HTERT RPE-1 (cell line): ENCODE data around the gene SLFN5.
"Not testable (repeated sequence)": the region's sequence is repeated elsewhere in the genome, so short reads cannot be mapped to it uniquely, and the experiment has no call there.

Source experiments
- in situ Hi-C: fragments of 300-500 bp; cut with MboI; formaldehyde crosslinking; loops from 4 replicates; pipeline ENCODE4 v1.14.3; 2020; ENCODE audit warnings: low sequenced_read_pairs

Gene SLFN5

DNA sequence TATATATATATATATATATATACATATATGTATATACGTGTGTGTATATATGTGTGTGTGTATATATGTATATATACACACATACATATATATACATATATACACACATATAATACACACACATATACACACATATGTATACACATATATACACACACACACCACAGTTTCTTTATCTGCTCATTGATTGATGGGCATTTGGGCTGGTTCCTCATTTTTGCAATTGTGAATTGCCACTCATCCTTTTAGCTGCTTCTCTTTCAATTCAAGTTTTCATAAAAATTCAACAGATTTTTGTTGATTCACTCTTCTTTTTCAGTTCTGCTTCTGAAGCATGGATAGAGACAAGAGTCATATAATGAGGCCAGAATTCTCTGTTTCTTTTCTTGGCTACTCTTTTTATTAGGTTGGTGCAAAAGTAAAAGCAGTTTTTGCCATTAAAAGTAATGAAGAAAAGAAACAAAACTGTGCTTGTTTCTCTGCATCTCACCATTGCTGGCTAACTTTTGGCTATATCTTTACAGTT, 44.5 kb downstream of the SLFN5 start:
- in situ Hi-C loops: no loop called here

DNA sequence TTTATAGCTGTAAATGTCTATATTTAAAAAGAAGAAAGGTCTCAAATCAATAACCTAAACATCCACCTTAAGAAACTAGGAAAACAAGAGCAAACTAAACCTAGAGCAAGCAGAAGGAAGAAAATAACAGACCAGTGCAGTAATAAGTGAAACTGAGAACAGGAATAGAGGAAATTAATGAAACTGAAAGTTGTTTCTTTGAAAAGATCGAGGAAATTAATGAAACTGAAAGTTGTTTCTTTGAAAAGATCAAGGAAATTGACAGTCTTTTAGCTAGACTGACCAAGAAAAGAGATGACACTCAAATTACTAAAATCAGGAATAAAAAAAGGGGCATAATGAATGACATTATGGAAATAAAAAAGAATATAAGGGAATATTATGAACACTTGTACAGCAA, 46.4 kb downstream of the SLFN5 start:
- in situ Hi-C loops: no loop called here

DNA sequence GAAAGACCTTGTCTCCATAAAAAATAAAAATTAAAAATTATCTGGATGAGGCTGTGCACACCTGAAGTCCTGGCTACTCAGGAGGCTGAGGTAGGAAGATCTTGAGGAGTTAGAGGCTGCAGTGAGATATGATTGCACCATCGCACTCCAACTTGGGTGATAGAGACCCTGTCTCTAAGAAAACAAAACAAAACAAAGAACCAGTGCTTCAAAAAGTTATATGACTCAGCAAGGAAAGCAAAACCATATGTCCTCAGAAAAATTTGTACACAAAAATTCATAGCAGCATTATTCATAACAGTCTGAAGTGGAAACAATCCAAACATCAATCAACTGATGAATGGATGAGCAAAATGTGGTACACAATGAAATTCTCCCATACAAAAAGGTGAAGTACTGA, 48.9 kb downstream of the SLFN5 start:
- in situ Hi-C loops: no loop called here

DNA sequence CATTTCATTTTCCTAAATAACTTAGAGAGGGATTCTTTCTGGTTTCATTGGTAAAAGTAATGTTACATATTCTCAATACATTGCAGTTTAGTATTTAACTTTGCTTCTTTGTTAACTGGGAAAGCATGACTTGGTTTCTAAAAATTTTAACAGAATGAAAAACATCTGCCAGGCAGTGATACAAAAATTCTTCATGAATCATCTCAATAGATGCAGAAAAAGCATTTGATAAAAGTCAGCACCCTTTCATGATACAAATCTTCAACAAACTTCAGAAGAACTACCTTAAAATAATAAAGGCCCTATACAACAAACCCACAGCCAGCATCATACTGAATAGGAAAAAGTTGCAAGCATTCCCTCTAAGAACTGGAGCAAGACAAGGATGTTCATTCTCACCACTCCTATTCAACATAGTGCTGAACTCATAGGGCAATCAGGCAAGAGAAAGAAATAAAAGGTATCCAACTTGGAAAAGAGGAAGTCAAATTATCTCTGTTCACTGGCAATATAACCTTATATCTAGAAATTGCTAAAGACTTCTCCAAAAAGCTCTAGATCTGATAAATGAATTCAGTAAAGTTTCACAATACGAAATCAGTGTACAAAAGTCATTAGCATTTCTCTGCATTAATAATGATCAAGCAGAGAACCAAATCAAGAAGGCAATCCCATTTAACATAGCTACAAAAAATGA, 50.4 kb downstream of the SLFN5 start:
- in situ Hi-C loops: no loop called here

DNA sequence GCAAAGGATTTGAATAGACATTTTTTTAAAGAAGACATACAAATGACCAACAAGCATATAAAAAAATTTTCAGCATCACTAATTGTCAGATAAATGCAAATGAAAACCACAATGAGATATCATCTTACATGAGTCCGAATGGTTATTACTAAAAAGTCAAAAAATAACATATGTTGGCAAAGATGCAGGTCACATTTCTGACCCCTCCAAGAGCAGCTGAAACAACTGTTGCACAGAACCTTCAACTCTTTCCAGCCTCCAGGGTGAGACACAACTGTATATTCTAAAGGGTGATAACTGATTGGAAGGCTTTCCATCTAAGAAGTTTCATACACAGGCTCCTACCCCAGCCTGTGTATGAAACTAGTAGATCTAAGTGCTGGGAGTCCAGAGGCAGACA, 51.9 kb downstream of the SLFN5 start:
- in situ Hi-C loops: no loop called here

DNA sequence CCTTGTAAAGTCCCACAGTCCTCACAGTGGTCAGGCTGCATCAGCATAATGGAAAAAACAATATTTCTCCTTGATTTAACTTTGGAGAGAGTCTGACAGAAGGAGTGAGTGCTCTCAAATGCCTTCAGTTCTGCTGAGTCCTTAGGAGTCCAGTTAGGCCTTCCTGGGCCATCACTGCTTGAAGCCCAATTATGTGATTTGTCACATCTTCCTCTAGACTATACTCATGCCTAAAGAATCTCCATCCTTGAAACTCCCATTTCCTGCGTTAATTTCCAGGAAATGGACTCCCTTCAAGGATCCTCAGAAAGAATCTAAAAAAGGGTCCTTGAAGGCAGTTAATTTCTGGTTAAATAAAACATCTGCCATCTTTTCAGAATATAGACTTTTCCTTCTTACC, 52.8 kb downstream of the SLFN5 start:
- in situ Hi-C loops: no loop called here

DNA sequence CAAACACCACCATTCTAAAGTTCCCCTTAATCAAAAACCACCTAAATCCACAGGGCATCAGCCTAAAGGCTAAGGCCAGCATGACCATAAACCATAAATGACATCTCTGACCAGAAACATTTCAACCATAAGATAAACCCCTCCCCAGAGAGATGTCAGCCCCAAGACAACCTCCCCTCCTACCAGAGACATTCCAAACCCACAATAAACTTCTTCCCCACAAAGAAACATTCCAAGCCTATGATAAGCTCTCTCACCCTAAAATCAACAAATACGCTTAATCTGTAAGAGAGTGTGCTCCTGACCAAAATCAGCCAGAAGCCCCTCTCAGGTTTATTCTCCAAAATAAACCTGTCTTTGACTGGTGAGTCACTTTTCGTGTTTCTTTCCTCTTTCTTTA, 54.8 kb downstream of the SLFN5 start:
- in situ Hi-C loops: no loop called here

DNA sequence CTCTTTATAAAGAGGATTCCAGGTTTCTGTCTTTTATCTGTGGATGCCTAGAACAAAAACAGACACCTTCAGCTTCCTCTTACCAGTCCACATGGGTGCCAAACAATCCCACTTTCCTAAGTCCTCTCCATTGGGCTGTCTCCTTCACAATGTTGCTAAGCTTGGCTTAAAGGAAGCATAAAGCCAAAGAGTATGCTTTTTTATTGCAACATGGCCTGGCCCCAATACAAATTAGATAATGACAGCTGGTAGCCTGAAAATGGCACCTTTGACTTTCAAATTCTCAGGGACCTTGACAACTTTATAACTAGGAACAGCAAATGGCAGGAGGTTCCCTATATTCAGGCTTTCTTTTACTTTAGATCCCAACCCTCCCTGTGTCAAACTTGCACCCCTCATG, 55.8 kb downstream of the SLFN5 start:
- in situ Hi-C loops: no loop called here

DNA sequence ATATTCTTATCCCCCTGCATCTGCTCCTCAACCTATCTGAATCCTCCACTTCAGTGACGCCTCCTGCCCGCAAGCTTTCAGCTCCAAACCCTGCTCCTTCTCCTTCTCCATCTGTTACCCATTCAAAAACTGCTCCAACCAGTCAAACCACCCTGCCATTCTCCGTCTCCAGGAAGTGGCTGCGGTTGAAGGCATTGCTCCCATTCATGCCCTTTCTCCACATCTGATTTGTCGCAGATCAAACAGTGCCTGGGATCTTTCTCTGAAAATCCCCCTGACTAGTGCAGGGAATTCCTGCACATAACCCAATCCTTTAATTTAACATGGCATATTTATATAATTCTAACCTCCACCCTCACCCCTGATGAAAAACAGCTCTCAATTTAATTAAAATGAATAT, 56.3 kb downstream of the SLFN5 start:
- in situ Hi-C loops: no loop called here

DNA sequence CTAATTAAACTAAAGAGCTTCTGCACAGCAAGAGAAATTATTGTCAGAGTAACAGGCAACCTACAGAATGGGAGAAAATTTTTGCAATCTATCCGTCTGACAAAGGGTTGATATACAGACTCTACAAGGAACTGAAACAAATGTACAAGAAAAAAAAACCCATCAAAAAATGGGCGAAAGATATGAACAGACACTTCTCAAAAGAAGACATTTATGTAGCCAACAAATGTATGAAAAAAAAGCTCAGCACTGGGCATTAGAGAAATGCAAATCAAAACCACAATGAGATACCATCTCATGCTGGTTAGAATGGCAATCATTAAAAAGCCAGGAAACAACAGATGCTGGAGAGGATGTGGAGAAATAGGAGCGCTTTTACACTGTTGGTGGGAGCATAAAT, 66.5 kb downstream of the SLFN5 start:
- in situ Hi-C loops: not testable (repeated sequence)

DNA sequence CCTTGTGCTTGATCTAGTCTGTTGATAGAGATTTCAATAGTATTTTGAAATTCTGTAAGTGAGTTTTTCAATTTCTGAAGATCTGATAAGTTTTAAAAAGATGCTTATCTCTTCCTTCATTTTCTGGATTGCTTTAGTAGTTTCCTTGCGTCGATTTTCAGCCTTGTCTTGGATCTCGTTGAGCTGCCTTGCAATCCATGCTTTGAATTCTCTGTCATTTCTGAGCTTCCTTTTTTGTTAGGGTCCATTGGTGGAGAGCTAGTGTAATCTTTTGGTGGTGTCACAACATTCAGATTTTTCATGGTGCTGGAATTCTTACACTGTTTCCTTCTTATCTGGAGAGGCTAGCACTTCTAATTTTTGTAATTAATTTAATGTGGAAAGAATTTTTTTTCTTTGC, 69.5 kb downstream of the SLFN5 start:
- in situ Hi-C loops: no loop called here

DNA sequence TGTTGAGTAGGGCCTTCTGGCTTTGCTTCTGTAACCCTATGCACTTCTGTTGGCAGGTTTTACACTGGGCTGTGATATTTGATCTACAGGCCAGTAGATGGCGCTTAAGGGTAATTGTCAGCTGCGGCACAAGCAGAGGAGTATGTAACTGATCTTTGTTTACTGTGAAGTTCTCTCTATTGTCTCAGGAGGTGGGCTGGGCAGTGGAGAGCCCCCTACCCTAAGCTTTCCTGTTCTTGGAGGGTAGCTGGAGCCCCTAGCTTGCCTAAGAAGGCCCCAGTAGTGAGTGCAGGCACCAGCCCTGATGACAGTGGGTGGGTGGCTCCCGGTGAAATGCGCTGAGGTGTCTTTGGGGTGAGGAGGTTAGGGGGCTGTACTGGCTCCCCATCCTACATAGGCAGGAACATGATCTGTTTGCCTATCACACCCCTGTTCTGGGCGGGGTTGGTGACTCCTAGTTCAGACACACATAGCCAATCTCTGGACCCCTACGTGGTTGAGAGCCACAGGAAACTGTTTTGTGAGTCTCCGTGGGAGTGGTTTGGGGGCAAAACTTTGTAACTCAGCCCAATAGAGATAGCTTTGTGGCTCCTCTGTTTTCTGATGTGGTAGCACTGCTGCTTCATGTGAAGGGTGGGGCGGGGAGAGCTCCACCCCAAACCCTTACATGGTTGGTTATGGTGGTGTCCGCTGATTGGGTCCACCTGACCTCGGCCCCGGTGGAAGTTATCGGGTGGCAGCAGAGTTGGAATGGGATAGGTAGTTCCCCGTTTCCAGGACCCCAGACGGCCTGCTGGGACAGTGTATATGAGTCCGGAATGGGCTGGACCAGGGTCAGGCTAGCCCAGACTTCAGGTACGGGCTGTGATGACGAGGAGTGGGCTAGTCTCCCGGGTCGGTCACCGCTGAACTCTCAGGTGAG, 70.2 kb downstream of the SLFN5 start:
- in situ Hi-C loops: no loop called here

DNA sequence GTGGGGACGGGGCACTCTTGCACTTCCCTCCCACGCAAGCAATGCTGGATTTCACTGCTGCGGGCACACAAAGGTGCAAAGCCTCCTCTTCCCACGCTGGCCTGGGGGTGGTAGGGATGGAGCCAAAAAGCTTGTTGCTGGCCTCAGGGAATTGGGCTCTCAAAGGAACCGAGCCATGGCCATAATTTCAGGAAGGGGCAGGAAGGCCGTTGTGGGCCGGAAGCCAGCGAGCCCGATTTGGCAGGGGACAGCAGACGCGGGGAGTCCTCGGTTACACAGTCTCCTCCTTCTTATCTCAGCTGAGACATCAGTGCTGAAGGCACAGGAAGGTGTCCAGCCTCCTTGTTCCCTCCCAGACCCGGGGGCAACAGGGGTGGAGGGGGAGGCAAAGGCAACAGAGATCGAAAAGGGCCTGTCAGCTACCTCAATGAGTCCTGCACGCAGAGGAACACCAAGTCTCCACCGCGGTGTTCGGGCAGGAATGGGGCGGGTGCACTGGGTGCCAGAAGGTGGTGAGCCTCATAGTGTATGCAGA, 71.1 kb downstream of the SLFN5 start:
- in situ Hi-C loops: no loop called here

DNA sequence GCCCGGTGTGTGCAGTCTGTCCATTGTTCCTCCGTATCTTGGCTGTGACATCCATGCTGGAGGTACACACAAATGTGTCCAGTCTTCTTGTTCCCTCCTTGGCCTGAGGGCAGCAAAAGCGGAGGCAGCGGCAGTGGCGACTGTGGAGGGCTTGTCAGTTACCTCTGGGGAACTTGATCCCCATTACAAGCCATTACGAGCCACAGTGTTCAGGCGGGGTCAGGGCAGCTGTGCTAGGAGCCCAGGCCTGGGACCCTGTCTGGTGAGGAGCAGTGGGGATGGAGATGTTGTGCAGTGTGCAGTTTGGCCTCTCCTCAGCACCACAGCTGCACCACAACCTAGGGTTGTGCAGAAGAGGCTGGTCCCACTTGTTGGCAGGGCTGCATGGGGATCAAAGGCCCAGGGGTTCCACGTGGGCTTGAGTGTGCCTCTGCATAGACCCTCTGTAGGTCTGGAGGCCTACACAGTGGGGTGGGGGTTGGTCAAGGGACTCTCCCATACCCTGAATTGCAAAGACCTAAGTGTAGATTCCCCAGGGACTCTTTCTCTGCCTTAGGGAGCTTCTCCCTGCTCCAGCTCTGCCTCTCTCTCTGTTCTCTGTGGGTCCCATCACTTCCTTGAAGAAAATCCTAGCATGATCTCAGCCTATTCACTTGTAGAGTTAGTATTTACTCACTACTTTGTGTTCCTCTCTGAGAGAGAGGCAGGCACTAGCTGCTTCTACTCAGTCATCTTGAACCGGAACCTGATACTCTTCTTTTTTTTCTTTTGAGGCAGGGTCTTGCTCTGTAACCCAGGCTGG, 71.7 kb downstream of the SLFN5 start:
- in situ Hi-C loops: no loop called here

DNA sequence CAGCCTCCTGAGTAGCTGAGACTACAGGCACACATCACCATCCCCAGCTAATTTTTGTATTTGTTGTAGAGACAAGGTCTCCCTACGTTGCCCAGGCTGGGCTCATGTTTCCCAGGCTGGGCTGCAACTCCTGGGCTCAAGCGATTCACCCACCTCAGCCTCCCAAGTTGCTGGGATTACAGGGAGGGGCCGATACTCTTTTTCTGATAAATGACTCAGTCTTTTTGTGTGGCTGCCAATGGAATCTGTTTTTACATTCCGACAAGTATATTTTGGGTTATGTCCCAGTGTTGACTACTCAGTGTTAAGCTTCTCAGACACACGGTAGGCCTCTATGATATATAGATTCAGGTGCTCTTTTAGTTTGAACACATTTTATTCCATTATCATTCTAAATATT, 72.4 kb downstream of the SLFN5 start:
- in situ Hi-C loops: no loop called here

DNA sequence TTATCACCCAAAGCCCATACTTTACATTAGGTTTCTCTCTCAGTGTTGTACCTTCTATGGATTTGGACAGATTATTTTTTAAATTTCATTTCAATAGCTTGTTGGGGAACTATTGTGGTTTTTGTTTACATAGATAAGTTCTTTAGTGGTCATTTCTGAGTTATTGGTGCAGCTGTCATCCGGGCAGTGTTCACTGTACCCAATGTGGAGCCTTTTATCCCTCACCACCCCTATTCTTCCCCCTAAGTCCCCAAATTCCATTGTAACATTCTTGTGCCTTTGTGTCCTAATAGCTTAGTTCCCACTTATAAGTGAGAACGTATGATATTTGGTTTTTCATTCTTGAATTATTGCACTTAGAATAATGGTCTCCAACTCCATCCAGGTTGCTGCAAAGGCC, 73.1 kb downstream of the SLFN5 start:
- in situ Hi-C loops: no loop called here

DNA sequence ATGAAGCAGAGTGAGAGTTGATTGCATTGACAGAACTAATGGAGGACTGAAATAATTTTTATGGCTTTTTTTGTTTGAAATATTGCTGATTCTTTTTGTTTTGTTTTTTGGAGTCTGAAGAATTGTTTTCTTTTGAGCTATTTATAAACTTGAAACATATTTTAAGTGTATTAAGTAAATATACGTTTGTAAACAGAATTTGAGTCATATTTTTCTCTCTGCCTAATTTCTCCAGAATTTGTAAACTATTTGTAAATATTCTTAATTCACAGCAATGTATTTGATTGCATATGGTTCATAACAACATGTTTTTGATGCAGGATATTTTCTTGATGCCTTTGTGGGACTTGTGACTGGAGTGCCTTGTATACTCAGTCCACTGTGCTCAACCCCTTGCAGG, 79.9 kb downstream of the SLFN5 start:
- in situ Hi-C loops: no loop called here
